RPMI7951 (cell line): ENCODE data around the gene MARCO. TPM values are rescaled to one million over a fixed set of nuclear protein-coding genes. Genes with fewer than 3 reads are reported as not detected.
"Not testable (repeated sequence)": the region's sequence is repeated elsewhere in the genome, so short reads cannot be mapped to it uniquely, and the experiment has no call there.

Experiments
- DNase-seq: peaks from one replicate; pipeline ENCODE4 v3.0.0-alpha.2; 2012; ENCODE audit warnings: low read depth
- total RNA-seq: library from RNA; depleted of rRNA; stranded (reverse); fragments of >200 nt; shearing (Covaris generic); gene quantifications from 2 replicates; pipeline ENCODE4 v1.2.3, GENCODE V29; 2014

The MARCO gene
- total RNA-seq, 1 experiment from 2014 or later = not detected

- no peak for DNase-seq
Observed at GRCh38 chr2:118929059-118929458, 12.9 kb upstream of the MARCO start.

- no peak for DNase-seq
Observed at GRCh38 chr2:118932949-118933348, 9.0 kb upstream of the MARCO start.

- DNase-seq = no peak
Observed at GRCh38 chr2:118936306-118936705, 5.7 kb upstream of the MARCO start.

GRCh38 chr2:118936936-118937335 lies 5.1 kb upstream of the MARCO start:
- DNase-seq = no peak

GRCh38 chr2:118937817-118938216 lies 4.2 kb upstream of the MARCO start:
- DNase-seq = no peak

- DNase-seq = no peak
Observed at GRCh38 chr2:118939994-118940393, 2.0 kb upstream of the MARCO start.

GRCh38 chr2:118940486-118941120 lies 1.4 kb upstream of the MARCO start:
- no peak for DNase-seq

- no peak for DNase-seq
Observed at GRCh38 chr2:118943286-118943685, 1.3 kb downstream of the MARCO start.

- no peak for DNase-seq
Observed at GRCh38 chr2:118945881-118946280, 3.9 kb downstream of the MARCO start.

- not testable (repeated sequence) for DNase-seq
Observed at GRCh38 chr2:118948266-118948665, 6.3 kb downstream of the MARCO start.

GRCh38 chr2:118954297-118955060 lies 12.5 kb downstream of the MARCO start:
- no peak for DNase-seq

GRCh38 chr2:118965737-118966136 lies 23.7 kb downstream of the MARCO start:
- no peak for DNase-seq

- DNase-seq = no peak
Observed at GRCh38 chr2:118967124-118967880, 25.3 kb downstream of the MARCO start.

GRCh38 chr2:118968042-118968441 lies 26.0 kb downstream of the MARCO start:
- DNase-seq = no peak

- no peak for DNase-seq
Observed at GRCh38 chr2:118968961-118969733, 27.2 kb downstream of the MARCO start.

GRCh38 chr2:118969734-118970395 lies 27.9 kb downstream of the MARCO start:
- DNase-seq = no peak

- DNase-seq = no peak
Observed at GRCh38 chr2:118970396-118971135, 28.6 kb downstream of the MARCO start.

- DNase-seq = no peak
Observed at GRCh38 chr2:118971245-118972122, 29.5 kb downstream of the MARCO start.

- DNase-seq = peak; percentile 5
Observed at GRCh38 chr2:118973542-118973951, 31.6 kb downstream of the MARCO start.
